NCI-H510A (cell line): ENCODE measurements around the gene EAPP.
"Not testable (repeated sequence)": the region's sequence is repeated elsewhere in the genome, so short reads cannot be mapped to it uniquely, and the experiment has no call there.

ENCODE experiments used
- DNase-seq: peaks from one replicate; lab custom pipeline; 2025; lab: John Stamatoyannopoulos, UW

Gene EAPP

GRCh38 chr14:34539407-34540180 is at the start of gene EAPP:
EAPP (minus strand) TSS chr14:34539701; CDS start chr14:34539628, 73 bp downstream.
- no peak for DNase-seq

GRCh38 chr14:34583525-34583924 is 44.0 kb upstream of the EAPP start:
- DNase-seq, result no peak

- DNase-seq, result no peak
Measured at GRCh38 chr14:34582117-34582680, 42.7 kb upstream of the EAPP start.

GRCh38 chr14:34580381-34580780 is 40.9 kb upstream of the EAPP start:
- DNase-seq, result no peak

- DNase-seq, result no peak
Measured at GRCh38 chr14:34571771-34572170, 32.3 kb upstream of the EAPP start.

GRCh38 chr14:34569750-34570149 is 30.2 kb upstream of the EAPP start:
- DNase-seq, result no peak

- no peak for DNase-seq
Measured at GRCh38 chr14:34568803-34569202, 29.3 kb upstream of the EAPP start.

GRCh38 chr14:34562776-34563150 is 23.3 kb upstream of the EAPP start:
- no peak for DNase-seq

- not testable (repeated sequence) for DNase-seq
Measured at GRCh38 chr14:34562037-34562775, 22.7 kb upstream of the EAPP start.

- not testable (repeated sequence) for DNase-seq
Measured at GRCh38 chr14:34556498-34556829, 17.0 kb upstream of the EAPP start.

GRCh38 chr14:34555583-34556497 is 16.3 kb upstream of the EAPP start:
- DNase-seq, result not testable (repeated sequence)

- DNase-seq, result no peak
Measured at GRCh38 chr14:34554540-34555250, 15.2 kb upstream of the EAPP start.

GRCh38 chr14:34549276-34549966 is 9.9 kb upstream of the EAPP start:
- DNase-seq, result not testable (repeated sequence)

- no peak for DNase-seq
Measured at GRCh38 chr14:34548472-34548981, 9.0 kb upstream of the EAPP start.

- not testable (repeated sequence) for DNase-seq
Measured at GRCh38 chr14:34547136-34547520, 7.6 kb upstream of the EAPP start.

- DNase-seq, result not testable (repeated sequence)
Measured at GRCh38 chr14:34546272-34547135, 7.0 kb upstream of the EAPP start.

GRCh38 chr14:34540181-34541059 is 919 bp upstream of the EAPP start:
- DNase-seq, result not testable (repeated sequence)

- DNase-seq, result no peak
Measured at GRCh38 chr14:34538871-34539406, 562 bp downstream of the EAPP start.
